NCI-H2029 (cell line): ENCODE data around the gene LALBA.
"Not testable (repeated sequence)": the region's sequence is repeated elsewhere in the genome, so short reads cannot be mapped to it uniquely, and the experiment has no call there.

Experiments
- DNase-seq: peaks from one replicate; lab custom pipeline; 2025; lab: John Stamatoyannopoulos, UW

The LALBA gene

DNA sequence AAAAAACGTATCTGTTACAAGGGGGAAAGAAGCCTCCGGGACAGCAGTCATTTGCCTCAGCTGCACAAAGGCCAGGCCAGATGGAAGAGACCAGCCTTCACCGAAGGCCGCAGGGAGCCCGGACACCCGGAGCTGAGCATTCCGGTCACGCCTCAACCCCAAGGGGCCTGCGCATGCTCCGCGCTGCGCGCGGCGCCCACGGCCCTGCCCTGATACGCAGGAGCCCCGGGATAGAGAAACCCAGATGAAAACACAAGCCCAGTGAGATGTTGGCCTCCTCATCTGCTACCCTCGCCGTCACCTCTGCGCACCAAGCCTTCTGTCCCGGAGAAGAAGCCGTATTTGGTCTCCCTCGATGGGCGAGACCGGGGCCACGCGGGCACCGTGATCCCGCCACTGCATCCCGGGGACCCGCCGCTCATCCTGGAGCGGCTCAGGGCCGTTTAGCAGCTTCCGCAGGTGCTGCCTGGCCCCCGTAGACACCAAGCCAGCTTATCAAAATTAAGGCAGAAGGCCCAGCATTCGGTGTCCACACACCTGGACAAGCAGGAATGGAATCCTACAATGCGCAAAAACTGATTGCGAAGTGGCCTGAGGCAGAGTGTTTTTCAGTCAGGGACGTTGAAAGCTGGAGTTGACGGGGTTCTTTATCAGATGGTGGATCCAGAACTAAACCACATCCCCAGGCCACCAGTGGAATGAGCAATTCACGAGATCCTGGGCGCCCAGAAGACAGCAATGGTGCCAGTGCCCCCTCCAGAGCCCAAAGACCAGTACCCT is 41.8 kb downstream of the LALBA start:
- no peak for DNase-seq

DNA sequence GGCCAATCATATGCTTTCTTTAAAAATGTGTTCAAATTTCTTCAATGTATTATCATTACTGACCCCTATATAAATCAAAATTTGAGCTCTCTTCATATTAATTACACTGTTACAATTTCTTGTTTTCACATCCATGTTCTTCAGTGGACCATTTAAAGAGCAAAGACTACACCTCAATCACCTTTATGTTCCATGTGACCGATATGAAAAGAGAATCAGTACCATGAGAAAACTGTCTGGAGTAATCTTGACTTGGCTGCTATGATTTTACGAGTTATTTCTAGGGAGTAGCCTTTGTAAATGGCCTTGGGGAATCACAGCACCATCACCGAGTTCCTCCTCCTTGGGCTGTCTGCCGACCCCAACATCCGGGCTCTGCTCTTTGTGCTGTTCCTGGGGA is 44.5 kb downstream of the LALBA start, which contains the start of gene OR8S1:
OR8S1 (plus strand) TSS at position 301 of the 400 bp plus-strand sequence; CDS start at position 301, 0 bp downstream.
- no peak for DNase-seq

DNA sequence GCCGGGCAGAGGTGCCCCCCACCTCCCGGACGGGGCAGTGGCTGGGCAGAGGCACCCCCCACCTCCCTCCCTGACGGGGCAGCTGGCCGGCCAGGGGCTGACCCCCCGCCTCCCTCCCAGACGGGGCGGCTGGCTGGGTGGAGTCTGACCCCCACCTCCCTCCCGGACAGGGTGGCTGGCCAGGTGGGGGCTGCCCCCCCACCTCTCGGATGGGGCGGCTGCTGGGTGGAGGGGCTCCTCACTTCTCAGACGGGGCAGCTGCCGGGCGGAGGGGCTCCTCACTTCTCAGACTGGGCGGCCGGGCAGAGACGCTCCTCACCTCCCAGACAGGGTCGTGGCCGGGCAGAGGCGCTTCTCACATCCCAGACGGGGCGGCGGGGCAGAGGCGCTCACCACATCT is 49.5 kb downstream of the LALBA start:
- not testable (repeated sequence) for DNase-seq
